Kidney tubule cell (primary cell): ENCODE results near the gene ZNF462.
"Not testable (repeated sequence)": the region's sequence is repeated elsewhere in the genome, so short reads cannot be mapped to it uniquely, and the experiment has no call there.

Source experiments
- DNase-seq: peaks from one replicate; pipeline ENCODE4 v3.0.0-alpha.2; 2018; ENCODE audit warnings: low spot score

Gene ZNF462

DNA sequence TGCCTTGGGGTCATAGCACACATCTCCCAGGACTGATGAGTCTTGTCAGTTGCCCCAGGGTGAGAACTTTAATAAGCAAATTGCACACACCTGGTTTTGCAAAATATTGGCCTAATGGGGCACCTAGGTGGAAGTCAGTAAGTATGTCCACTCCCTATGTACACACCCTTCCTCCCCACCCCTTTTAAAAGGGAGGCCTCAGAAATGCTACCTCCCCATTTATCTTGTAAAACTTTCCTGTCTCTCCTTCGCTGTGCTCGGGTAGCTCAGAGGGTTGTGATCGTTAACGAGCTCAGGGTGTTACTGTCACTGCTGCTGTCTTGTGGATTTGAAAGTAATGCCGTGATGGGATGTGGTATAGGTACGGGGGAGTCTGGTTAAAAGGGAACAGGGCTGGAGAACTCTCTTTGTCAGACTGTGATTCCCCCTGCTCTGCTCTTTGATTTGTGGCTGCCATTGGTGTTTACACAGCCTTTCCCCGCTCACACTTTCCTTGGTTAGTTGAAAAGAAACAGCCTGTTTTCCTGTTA, 26.2 kb downstream of the ZNF462 start:
- DNase-seq: no peak

DNA sequence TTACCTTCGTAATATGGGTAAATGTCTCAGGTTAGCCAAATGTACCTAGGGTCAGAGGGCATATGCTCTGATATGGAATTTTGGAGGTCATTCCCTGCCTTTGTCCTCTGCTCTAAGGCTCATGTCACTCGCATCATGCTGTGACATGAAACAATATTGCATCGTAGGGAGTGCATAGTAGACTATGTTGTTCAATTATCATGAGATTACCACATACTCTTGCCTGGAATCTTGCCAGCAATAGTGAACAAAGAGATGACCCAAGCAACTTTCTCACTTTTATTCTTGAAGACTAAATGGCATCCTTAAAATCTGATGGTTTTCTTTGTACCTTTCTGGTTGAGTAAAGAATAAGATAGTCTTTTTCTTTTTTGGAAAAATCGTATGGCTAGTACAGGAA, 27.6 kb downstream of the ZNF462 start:
- DNase-seq: no peak

DNA sequence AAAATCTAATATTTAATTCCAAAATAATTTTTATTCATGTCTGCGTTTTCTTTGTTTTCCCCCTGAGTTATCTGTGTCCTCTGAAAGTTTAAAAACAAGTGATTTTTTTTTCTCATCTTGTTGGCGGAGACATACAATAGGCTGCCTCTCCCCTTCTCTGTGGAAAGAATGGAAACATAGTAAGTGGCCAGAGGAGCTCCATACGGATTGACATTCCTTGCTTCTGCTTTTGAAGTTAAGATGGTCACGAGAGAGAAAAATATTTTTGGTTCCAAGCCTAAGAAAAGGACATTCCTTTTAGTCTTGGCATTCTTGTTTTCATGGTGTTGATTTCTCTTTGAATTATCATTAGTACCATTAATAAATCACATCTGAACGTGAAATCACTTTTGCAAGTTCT, 28.3 kb downstream of the ZNF462 start:
- no peak for DNase-seq

DNA sequence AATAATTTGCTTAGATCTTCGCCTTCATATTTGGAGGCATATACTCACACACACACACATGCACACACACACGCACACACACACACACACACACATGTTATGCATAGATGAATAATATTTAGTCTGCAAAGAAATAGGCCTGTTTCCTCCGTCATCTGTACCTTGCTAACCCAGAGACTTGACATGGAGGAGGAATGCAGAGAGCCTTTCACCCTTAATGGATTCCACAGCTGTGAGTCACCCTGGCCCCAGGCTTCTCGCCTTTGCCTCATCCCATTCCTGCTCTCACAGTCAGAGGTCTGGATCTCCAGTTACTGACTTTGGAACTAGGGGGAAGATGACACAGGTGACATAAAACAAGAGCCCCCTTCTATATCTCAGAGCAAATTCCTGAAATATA, 29.7 kb downstream of the ZNF462 start:
- peak; percentile 99 for DNase-seq

DNA sequence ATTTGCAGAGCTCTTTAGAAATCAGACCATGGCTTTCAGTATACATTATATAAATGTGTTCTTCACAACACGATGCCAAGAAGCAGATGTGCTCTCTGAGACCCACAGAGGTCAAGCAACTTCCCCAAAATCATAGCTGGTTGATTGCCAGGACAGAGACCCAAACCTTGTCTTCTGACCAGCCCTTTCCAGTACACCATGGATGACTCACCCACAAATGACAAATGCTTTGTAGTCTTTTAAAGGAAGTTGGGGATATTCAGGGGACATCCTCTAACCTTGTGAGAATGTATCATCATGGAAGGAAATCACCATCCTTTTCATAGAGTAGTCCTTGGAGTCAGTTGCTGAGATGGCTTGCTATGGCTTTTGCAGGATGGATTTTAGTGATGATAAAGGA, 30.1 kb downstream of the ZNF462 start:
- peak; percentile 93 for DNase-seq

DNA sequence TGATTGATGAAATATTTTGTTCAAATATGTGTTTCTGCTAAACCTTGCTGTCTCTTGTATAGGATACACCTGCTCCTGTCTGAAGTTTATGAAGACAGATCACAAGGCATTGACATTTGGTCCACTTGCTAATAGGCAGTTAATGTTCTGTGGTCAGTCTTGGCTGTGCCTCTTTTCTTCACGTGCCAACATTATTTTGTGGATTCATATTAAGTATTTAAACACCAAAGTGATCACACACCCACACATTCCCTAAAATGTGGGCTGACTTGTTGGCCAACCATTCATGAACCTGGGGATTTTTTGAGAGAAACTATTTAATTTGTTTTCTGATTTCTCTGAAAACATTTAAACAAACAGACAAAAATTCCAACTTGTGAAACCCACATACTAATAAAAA, 33.7 kb downstream of the ZNF462 start:
- no peak for DNase-seq

DNA sequence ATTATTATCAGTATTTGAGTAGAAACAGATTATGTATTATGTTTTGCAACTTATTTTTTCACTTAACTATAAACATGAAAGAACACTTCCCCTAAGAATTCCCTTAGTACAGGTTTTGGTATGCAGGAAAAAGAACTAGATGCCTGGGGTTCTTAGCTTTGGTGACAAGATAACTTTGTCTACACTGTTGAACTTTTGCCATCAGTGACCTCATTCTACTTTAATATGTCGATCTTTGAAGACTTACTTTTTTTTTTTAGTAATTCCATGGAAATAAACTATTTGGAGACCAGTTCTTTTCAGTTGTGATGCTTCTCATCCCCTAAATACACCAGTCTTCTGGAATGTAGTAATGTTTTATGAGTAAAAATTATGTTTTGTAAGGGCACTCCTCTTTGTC, 34.3 kb downstream of the ZNF462 start:
- peak; percentile 54 for DNase-seq

DNA sequence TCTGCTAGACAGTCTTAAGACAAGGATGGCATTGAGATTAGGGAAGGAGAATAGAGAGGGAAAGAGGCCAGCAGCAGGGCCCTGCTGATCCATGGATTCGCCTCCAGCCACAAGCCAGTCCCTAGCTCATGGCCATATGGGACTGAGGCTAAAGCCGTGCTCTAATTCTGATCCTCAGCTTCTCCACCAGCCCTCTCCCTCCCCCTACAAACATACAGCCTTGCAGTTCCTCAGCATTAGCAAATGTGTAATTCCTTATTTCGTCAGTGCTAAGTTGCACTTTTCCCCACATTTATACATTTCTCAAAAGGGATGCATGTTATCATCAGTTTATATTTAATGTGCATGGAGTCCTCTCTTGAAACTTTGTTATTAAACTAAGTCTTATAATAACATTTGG, 34.8 kb downstream of the ZNF462 start:
- no peak for DNase-seq

DNA sequence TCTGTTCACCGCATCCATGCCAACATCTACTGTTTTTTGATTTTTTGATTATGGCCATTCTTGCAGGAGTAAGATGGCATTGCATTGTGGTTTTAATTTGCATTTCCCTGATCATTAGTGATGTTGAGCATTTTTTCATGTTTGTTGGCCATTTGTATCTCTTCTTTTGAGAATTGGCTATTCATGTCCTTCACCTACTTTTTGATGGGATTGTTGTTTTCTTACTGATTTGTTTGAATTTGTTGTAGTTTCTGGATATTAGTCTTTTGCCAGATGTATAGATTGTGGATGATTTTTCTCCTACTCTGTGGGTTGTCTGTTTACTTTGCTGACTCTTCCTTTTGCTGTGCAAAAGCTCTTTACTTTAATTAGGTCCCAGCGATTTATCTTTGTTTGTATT, 37.6 kb downstream of the ZNF462 start:
- not testable (repeated sequence) for DNase-seq

DNA sequence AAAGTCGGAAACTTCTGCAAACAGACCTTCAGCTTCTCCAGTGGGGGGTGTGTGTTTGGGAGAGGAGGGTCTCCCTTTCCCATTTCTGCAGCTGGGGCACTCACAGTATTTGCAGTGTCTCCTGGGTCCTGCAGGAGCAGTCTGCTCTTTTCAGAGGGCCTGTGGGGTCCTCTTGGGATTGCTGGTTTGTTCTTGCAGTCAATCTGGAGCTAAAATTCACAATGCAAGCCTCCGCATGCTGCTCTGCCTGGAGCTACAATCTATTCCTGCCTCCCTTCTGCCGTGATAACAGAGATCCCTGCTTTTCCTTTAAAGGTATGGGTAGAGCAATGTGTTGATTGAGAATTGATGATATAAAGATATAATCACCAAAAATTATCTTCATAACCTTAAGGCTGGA, 43.2 kb downstream of the ZNF462 start:
- DNase-seq: no peak

DNA sequence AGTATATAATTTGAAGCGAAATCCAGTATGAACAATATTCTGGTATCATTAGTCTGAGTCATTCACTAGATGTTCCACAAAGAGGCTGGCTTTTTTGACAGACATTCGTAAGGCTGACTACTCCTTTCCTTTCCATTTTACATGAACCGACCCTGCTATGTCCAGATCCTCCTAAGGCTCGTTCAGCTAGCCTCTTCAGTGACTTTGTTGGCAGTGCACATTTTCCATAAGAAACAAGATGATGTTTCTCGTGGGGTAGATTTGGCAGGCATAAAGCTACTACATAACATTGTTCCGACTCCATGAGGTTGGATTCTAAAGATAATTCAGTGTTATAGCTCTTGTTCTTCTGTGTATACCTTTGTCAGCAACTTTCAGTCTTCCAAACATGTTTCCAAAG, 49.0 kb downstream of the ZNF462 start:
- no peak for DNase-seq

DNA sequence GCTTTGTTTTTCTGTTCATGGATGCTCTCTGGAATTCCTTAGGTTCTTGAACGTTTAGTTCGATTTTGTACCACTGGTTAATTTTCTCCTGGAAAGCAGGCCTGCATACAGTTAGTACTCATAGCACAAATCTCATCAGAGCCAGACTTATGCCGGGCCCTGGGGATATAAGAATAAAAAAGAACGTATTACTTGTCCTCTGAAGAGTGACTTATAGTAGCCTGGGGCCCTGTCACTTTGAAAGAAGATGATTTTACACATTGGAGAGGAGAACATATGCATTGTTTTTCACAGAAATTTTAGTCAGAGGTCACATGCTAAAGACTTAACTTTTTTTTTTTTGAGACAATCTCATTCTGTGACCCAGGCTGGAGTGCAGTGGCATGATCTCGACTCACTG, 50.3 kb downstream of the ZNF462 start:
- DNase-seq: no peak

DNA sequence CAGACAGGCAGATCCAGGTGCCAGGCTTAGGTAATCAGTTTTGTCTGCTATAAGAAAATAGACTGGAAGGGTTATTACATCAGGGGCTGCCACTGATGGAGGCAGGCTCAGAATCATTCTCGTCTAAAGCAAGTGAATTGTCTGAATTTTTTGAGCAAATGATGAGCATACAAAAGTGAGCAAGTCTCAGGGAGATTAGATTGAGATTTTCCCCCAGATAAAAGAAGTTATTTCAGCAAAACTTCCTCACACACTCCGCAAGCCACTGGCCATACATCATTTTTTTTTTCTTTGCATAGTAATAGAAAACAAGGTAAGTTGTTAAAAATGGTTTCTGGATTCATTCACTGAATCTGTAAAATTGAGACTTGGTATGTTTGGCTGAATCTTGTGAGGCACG, 52.9 kb downstream of the ZNF462 start:
- DNase-seq: no peak

DNA sequence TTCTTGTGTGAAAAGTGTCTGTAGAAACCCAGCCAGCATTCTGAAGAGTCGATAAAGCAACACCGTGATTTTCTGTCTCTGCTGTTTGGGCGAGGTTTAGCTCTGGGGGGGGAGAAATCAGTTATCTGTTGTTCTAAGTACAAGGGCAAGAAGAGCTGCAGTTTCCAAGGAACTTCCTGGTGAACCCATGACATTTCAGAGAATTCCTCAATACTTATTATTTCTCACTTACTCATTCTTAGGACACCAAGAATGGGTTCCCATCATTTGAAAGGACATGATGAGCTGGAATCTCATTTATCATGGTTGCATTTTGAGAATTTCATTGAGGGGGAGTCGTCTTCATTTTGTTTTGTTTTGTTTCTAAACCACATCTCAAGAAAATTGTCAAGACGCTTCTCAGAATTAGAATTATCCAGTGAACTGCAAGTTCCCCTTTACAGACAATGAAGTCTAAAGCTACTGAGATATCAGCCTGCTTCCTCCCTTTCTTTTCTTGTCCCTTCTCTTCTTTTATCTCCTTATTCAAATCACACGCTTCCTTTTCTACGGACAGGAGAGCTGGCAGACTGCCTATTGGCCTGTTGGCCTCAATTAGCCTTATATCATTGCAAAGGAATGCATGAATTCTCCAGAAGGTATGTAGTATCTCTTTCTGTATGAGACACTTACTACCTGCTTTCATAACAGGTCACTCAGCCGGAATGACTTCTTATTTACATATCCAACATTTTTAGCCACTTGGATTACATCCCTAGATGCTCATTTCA, 53.7 kb downstream of the ZNF462 start:
- DNase-seq: peak; percentile 98

DNA sequence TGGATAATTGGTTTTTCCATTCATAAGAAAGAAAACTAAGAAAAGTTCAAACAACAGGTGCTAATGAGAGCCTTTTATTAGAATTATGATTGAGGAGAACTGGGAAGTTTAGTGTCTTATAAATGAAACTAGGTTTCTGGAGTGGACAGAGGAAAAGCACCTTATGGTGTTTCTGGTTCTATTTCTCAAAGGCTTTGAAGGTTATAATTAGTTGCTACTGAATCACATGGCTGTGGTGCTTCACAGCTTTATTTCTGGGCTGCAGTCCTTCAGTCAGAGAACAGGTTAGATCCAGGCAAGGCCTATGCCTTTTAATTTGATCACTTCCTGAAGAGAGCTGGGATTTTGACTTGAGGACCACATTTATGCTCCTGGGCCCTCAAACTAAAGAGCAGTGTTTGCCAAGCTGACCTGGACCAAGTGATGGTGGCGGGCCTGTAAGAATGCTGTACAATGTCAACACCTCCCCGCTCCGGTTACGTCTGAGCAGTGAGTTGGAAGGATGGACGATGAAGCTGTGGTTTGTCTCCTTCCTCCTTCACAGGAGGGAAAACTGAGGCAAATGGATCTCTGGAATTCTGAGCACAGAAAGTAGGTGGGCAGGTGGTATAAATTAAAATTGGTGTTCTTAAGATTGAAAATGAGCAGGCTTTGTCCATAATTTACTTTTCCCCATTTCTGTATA, 56.0 kb downstream of the ZNF462 start:
- no peak for DNase-seq

DNA sequence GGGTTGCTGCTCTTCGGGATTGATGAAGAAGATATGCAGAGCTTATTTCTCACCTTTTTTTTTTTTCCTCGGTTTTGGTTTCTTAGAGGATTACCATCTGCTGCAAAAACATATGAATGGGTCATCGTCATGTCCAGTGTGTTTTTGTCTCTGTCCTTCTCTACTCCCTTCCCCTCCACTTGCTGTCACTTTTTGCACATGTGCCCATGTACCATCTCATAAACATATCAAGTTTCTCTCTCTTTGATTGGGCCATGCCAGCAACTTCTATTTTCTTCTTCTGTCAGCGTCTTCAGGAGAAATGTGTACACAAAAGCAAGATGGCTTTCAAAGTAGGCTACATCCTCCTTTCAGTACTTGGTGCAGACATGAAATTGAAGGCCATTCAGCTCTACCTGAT, 57.1 kb downstream of the ZNF462 start:
- no peak for DNase-seq

DNA sequence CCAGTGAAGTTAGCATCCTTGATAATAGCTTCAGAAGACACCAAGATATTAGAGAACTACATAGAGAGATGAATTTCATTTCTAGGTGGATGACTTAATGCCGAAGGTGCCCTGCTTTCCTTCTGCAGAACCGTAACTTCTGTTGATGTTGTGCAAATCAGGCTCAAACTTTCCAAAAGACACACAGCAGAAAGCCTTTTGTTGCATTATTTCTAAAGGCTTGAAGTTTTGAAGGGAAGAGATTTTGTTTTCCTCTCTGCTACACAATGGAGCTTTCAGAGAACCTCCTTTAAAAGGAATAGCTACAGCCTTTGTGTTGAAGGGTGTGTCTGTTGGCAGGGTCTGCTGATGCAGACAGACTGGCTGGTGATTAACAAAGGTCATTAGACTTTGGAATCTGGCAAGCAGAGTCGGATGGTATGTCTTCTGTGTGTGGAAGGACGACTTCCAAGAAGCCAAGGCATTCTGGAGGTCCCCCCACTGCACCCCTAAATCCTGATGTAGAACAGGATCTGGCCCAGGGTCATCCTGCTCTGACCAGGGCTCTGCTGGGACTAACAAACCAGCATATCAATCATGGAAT, 57.8 kb downstream of the ZNF462 start:
- peak; percentile 70 for DNase-seq

DNA sequence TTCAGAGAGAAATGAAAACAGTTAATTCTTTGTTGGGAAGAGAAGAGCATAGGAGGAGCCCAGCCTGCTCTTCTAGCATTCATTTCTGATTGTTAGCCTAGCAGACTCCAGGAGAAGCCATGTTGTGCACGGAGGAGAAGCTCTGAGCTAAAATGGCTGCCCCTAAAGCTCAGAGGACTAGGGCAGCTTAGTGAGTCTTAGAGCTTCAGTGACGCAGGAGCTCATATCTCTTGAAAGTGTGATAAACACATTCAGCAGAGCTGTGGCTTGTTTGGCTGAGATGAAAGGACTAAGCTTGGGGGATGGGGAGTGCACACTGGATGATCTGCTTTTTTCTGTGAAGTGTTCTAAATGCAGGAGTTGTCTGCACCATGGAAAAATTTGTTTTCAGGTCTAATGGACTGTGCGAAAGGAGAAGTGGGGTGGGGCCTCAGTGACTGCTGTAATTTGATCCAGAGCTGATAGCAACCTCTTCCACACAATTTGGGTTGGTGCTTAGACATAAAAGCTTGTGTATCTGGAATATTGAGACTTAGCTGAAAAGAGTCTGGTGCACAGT, 58.5 kb downstream of the ZNF462 start:
- DNase-seq: peak; percentile 62

DNA sequence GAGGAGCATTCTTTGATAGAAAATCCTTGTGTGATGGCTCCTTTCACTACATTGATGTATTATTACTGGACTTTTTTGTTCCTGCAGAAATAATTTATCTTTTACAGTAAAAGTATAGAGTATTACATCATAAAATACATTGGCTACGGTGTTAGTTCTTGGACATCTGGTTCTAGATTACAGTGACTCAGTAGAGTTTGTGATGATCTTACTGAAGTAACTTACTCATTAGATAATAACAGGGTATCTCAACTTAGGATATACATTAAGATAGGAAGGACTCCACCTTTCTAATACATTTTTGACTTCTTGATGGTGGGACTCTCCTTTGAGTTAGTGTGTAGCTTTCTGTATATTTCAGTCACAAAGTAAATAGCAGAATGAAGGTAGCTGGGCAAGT, 59.1 kb downstream of the ZNF462 start:
- no peak for DNase-seq

DNA sequence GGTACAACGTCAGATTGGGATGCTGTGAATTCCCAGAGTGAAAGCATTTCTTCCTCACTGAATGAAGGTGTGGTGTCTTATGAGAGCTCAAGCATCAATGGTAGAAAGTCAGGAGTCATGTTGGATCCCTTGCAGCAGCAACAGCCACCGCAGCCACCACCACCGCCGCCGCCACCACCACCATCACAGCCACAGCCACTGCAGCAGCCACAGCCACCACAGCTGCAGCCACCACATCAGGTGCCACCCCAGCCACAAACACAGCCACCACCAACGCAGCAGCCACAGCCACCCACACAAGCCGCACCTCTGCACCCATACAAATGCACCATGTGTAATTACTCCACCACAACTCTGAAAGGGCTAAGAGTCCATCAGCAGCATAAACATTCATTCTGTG, 62.4 kb downstream of the ZNF462 start:
- no peak for DNase-seq

DNA sequence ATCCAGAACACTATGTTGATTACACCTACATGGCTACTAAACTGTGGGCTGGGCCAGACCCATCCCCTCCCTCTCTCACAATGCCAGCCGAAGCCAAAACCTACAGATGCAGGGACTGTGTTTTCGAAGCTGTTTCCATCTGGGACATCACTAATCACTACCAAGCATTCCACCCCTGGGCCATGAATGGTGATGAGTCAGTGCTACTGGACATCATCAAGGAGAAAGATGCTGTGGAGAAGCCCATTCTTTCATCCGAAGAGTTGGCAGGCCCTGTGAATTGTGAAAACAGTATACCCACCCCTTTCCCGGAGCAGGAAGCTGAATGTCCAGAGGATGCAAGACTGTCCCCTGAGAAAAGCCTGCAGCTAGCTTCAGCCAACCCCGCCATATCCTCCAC, 65.0 kb downstream of the ZNF462 start:
- no peak for DNase-seq

DNA sequence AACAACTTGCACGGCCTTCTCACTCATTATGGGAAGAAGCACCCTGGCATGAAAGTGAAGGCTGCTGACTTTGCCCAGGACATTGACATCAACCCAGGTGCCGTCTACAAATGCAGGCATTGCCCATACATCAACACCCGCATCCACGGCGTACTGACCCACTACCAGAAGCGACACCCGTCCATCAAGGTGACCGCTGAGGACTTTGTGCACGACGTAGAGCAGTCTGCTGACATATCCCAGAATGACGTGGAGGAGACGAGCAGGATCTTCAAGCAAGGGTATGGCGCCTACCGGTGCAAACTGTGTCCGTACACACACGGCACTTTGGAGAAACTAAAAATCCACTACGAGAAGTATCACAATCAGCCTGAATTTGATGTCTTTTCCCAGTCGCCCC, 65.4 kb downstream of the ZNF462 start:
- no peak for DNase-seq
